HL-60 (cell line): ENCODE results near the gene DLX3.

ENCODE experiments used
- DNase-seq, 2 experiments: peaks; one replicate each; pipeline ENCODE4 v3.0.0-alpha.2; 2010 to 2020; ENCODE audit warnings: low read depth in 1 of 2, low spot score in 1 of 2
- H3K27ac ChIP-seq: fragments of 250-450 bp; sonication (Bioruptor Pico); replicated peaks from 2 replicates; pipeline ENCODE4 v1.5.1; 2020; ENCODE audit warnings: mild to moderate bottlenecking, moderate library complexity
- H3K27me3 ChIP-seq: fragments of 250-450 bp; sonication (Bioruptor Pico); 2 replicates; pipeline ENCODE4 v1.5.1; 2021; ENCODE audit warnings: mild to moderate bottlenecking, moderate library complexity; ENCODE audit not compliant: insufficient read depth, poor library complexity, severe bottlenecking
- H3K4me3 ChIP-seq: replicated peaks from 2 replicates; pipeline ENCODE4 v1.5.1; 2011; ENCODE audit warnings: mild to moderate bottlenecking, control low read depth, low read length; ENCODE audit not compliant: insufficient read depth
- CTCF ChIP-seq: IDR thresholded peaks from one replicate; pipeline ENCODE4 v1.5.1; 2011; ENCODE audit warnings: low read length, control low read depth, inconsistent platforms; ENCODE audit not compliant: insufficient read depth
- GABPA ChIP-seq: IDR thresholded peaks from 2 replicates; pipeline ENCODE4 v1.6.1; 2012; ENCODE audit warnings: low read depth
- POLR2AphosphoS5 ChIP-seq: IDR thresholded peaks from 2 replicates; pipeline ENCODE4 v1.6.1; 2012; ENCODE audit warnings: low read depth
- REST ChIP-seq: IDR thresholded peaks from 2 replicates; pipeline ENCODE4 v1.6.1; 2012; ENCODE audit warnings: low read depth; ENCODE audit not compliant: insufficient replicate concordance
- SPI1 ChIP-seq: IDR thresholded peaks from 2 replicates; pipeline ENCODE4 v1.6.1; 2012; ENCODE audit warnings: low read depth, mild to moderate bottlenecking, borderline replicate concordance

The DLX3 gene

GRCh38 chr17:49991409-49991808 lies 3.6 kb downstream of the DLX3 start:
- peaks cover 69% of the 10 kb centered on the region for H3K27me3 ChIP-seq
- no peak overlapping the region for H3K27ac ChIP-seq
- TF ChIP-seq SPI1 (no peak), CTCF (no peak), GABPA (no peak), REST (no peak), POLR2AphosphoS5 (no peak)
- no peak for DNase-seq
- no peak overlapping the region for H3K4me3 ChIP-seq

DNA sequence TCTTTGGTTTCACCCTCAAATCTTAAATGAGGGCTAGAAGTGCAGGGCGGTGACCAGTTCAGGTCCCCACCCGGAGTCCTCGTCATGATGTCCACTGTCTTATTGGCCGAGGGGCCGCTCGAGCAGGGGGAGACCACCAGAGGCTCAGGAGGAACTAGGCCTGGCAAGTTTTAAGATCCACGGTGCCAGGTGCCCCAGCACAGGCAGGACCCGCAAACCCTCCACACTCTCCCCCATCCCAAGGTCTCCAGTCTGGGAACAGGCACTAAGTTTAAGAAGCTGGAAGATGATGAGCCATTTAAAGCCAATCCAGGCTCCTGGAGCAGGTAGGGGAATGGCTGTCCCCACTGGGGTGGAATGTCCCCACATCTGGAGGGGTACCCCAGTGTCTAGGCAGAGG lies 4.1 kb downstream of the DLX3 start:
- no peak overlapping the region for H3K27ac ChIP-seq
- H3K4me3 ChIP-seq: no peak overlapping the region
- no peak for TF ChIP-seq POLR2AphosphoS5
- no peak for TF ChIP-seq GABPA
- H3K27me3 ChIP-seq: peaks cover 64% of the 10 kb centered on the region
- no peak for DNase-seq

DNA sequence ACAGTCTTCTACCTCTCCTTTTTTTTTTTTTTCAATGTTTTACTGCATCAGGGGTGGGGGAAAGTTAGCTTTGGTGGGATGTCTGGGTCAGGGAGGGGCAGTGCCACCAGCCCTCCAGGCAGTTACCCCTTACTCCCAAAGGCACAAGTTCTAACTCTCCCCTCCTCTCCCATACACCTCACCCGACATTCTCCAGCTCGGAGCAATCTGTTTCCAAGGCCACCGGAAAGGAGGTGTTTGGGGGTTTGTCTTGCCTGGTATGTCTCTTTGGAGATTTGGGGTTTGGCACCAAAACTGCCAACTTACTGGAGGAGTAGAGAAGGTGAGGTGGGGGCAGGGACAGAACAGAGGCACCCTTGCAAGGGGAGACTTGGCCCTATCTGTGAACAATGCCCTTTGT lies 4.7 kb downstream of the DLX3 start:
- Histone ChIP-seq H3K27me3 (peaks cover 58% of the 10 kb centered on the region), H3K27ac (no peak overlapping the region), H3K4me3 (no peak overlapping the region)
- DNase-seq: no peak
- TF ChIP-seq SPI1: no peak
- TF ChIP-seq GABPA: no peak
- TF ChIP-seq REST: no peak
- TF ChIP-seq POLR2AphosphoS5: no peak
- no peak for TF ChIP-seq CTCF

DNA sequence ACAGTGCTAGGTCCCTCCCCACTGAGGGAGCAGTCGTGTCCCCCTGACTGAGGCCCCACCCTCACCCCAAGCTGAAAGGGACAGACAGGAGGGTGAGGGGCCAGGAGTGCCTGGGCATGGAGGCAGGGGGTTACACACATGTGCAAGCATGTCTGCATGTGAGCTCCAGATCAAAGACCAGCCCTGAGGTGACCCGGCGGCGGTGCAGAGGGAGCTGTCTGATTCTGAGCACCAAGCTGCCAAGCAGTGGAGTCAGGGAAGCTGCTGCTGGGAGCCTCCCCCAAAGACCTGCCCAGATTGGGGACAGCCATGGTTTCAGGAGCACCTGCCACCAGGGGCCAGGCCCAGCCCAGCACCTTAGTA lies 5.5 kb downstream of the DLX3 start:
- Histone ChIP-seq H3K27me3 (peaks cover 50% of the 10 kb centered on the region), H3K27ac (no peak overlapping the region), H3K4me3 (no peak overlapping the region)
- DNase-seq: no peak
- TF ChIP-seq SPI1: no peak
- no peak for TF ChIP-seq GABPA
- TF ChIP-seq POLR2AphosphoS5: no peak
- TF ChIP-seq REST: no peak
- no peak for TF ChIP-seq CTCF
